Measurements from ENCODE around the gene CCDC51.
"Not testable (repeated sequence)": the region's sequence is repeated elsewhere in the genome, so short reads cannot be mapped to it uniquely, and the experiment has no call there.

The CCDC51 gene

GRCh38 chr3:48402907-48403306 lies 37.0 kb downstream of the CCDC51 start:
- Mint-ChIP-seq H3K36me3 (ENCODE audit: insufficient read depth) (no peaks in the 10 kb centered on the region), H3K4me3 (no peak overlapping the region), H3K27ac (ENCODE audit: low read depth) (no peak overlapping the region), H3K4me1 (no peaks in the 10 kb centered on the region), H3K9me3 (no peaks in the 10 kb centered on the region), H3K27me3 (peaks cover 10% of the 10 kb centered on the region)
- no peak for DNase-seq (ENCODE audit: low spot score in 2 of 2)
- no peak for ATAC-seq (replicated peaks; ENCODE audit: extremely low read depth, poor library complexity, severe bottlenecking)

- Mint-ChIP-seq H3K4me3 (no peak overlapping the region), H3K4me1 (no peaks in the 10 kb centered on the region), H3K36me3 (ENCODE audit: insufficient read depth) (no peaks in the 10 kb centered on the region), H3K9me3 (no peaks in the 10 kb centered on the region), H3K27ac (ENCODE audit: low read depth) (no peak overlapping the region), H3K27me3 (peaks cover 16% of the 10 kb centered on the region)
- DNase-seq (ENCODE audit: low spot score in 2 of 2) (no peak), ATAC-seq (replicated peaks; ENCODE audit: extremely low read depth, poor library complexity, severe bottlenecking) (no peak)
These were observed 37.6 kb downstream of the CCDC51 start for GRCh38 chr3:48402281-48402732.

GRCh38 chr3:48401434-48401901 lies 38.5 kb downstream of the CCDC51 start:
- H3K36me3 Mint-ChIP-seq (ENCODE audit: insufficient read depth); H3K27ac Mint-ChIP-seq (ENCODE audit: low read depth); H3K4me3 Mint-ChIP-seq; ATAC-seq (replicated peaks; ENCODE audit: extremely low read depth, poor library complexity, severe bottlenecking); H3K4me1 Mint-ChIP-seq; H3K9me3 Mint-ChIP-seq: not testable (repeated sequence)
- peak in 1 of 2 donors; percentile 11 for DNase-seq (ENCODE audit: low spot score in 2 of 2)
- H3K27me3 Mint-ChIP-seq, result peaks cover 20% of the 10 kb centered on the region

GRCh38 chr3:48400824-48401433 lies 39.0 kb downstream of the CCDC51 start:
- ATAC-seq (replicated peaks; ENCODE audit: extremely low read depth, poor library complexity, severe bottlenecking) (no peak), DNase-seq (ENCODE audit: low spot score in 2 of 2) (peak; percentile 45 to 51)
- H3K27me3 Mint-ChIP-seq, result peaks cover 24% of the 10 kb centered on the region
- no peak overlapping the region for H3K4me3 Mint-ChIP-seq
- H3K4me1 Mint-ChIP-seq, result no peaks in the 10 kb centered on the region
- H3K36me3 Mint-ChIP-seq (ENCODE audit: insufficient read depth), result no peaks in the 10 kb centered on the region
- H3K27ac Mint-ChIP-seq (ENCODE audit: low read depth), result no peak overlapping the region
- H3K9me3 Mint-ChIP-seq, result no peaks in the 10 kb centered on the region

GRCh38 chr3:48399387-48400172 lies 40.3 kb downstream of the CCDC51 start:
- Mint-ChIP-seq H3K36me3 (ENCODE audit: insufficient read depth) (no peaks in the 10 kb centered on the region), H3K4me3 (no peak overlapping the region), H3K27me3 (peaks cover 36% of the 10 kb centered on the region), H3K4me1 (no peaks in the 10 kb centered on the region), H3K27ac (ENCODE audit: low read depth) (no peak overlapping the region), H3K9me3 (no peaks in the 10 kb centered on the region)
- DNase-seq (ENCODE audit: low spot score in 2 of 2) (no peak), ATAC-seq (replicated peaks; ENCODE audit: extremely low read depth, poor library complexity, severe bottlenecking) (no peak)

- Mint-ChIP-seq H3K36me3 (ENCODE audit: insufficient read depth) (no peaks in the 10 kb centered on the region), H3K27me3 (peaks cover 40% of the 10 kb centered on the region)
- ATAC-seq (replicated peaks; ENCODE audit: extremely low read depth, poor library complexity, severe bottlenecking), result no peak
These were observed 41.1 kb downstream of the CCDC51 start for GRCh38 chr3:48398701-48399386.

GRCh38 chr3:48397767-48398681 lies 41.9 kb downstream of the CCDC51 start:
- H3K27me3 Mint-ChIP-seq, result peaks cover 46% of the 10 kb centered on the region
- H3K9me3 Mint-ChIP-seq, result no peaks in the 10 kb centered on the region
- H3K27ac Mint-ChIP-seq (ENCODE audit: low read depth), result no peak overlapping the region
- ATAC-seq (replicated peaks; ENCODE audit: extremely low read depth, poor library complexity, severe bottlenecking) (no peak), DNase-seq (ENCODE audit: low spot score in 2 of 2) (no peak)
- H3K36me3 Mint-ChIP-seq (ENCODE audit: insufficient read depth), result no peaks in the 10 kb centered on the region
- no peak overlapping the region for H3K4me3 Mint-ChIP-seq
- no peaks in the 10 kb centered on the region for H3K4me1 Mint-ChIP-seq

More at GRCh38 chr3:48398701-48399386, 41.1 kb downstream of the CCDC51 start:
- H3K9me3 Mint-ChIP-seq, result no peaks in the 10 kb centered on the region
- H3K4me1 Mint-ChIP-seq, result no peaks in the 10 kb centered on the region
- no peak overlapping the region for H3K27ac Mint-ChIP-seq (ENCODE audit: low read depth)
- DNase-seq (ENCODE audit: low spot score in 2 of 2), result no peak
- H3K4me3 Mint-ChIP-seq, result no peak overlapping the region

- Mint-ChIP-seq H3K27ac (ENCODE audit: low read depth) (no peak overlapping the region), H3K36me3 (ENCODE audit: insufficient read depth) (no peaks in the 10 kb centered on the region), H3K4me3 (no peak overlapping the region), H3K4me1 (no peaks in the 10 kb centered on the region), H3K9me3 (no peaks in the 10 kb centered on the region), H3K27me3 (peaks cover 57% of the 10 kb centered on the region)
- ATAC-seq (replicated peaks; ENCODE audit: extremely low read depth, poor library complexity, severe bottlenecking) (no peak), DNase-seq (ENCODE audit: low spot score in 2 of 2) (no peak)
These were observed 44.2 kb downstream of the CCDC51 start for GRCh38 chr3:48395714-48396113.

DNA sequence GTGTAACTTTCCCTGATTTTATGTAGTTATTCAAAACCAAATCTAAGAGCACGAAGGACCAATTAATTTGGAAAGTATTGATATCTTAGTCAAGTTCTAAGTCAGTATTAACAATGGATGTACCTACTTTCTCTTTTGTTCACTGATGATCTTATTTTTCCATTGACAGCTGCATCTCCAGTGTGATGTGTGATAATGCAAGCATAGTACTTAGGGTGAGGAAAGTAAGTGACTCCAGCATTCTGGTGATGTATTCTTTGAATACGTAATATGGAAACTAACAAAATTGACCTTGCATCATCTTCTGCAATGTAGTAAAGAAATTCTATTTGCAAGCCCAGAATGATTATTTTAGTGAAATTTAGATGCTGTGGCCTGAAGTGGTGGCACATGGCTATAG lies 45.5 kb downstream of the CCDC51 start:
- no peak for ATAC-seq (replicated peaks; ENCODE audit: extremely low read depth, poor library complexity, severe bottlenecking)
- Mint-ChIP-seq H3K27ac (ENCODE audit: low read depth) (no peak overlapping the region), H3K9me3 (no peaks in the 10 kb centered on the region), H3K27me3 (peaks cover 53% of the 10 kb centered on the region), H3K4me1 (no peaks in the 10 kb centered on the region), H3K4me3 (no peak overlapping the region), H3K36me3 (ENCODE audit: insufficient read depth) (no peaks in the 10 kb centered on the region)
- DNase-seq (ENCODE audit: low spot score in 2 of 2), result no peak

DNA sequence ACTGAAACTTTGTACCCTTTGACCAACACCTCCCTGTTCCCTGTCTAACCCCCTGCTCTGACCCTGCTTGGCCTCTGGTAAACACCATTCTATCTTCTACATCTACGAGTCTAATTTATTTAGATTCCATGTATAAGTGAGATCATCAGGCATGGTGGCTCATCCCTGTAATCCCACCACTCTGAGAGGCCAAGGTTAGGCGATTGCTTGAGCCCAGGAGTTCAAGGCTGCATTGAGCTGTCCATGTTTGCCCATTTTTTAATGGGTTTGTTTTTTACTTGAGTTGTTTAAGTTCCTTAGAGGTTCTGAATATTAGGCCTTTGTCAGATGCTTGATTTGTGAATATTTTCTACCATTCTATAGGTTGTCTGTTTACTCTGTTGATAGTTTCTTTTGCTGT lies 51.0 kb downstream of the CCDC51 start:
- no peak for ATAC-seq (replicated peaks; ENCODE audit: extremely low read depth, poor library complexity, severe bottlenecking)

GRCh38 chr3:48387634-48388033 lies 52.3 kb downstream of the CCDC51 start:
- DNase-seq (ENCODE audit: low spot score in 2 of 2), result no peak
- H3K27me3 Mint-ChIP-seq, result peaks cover 54% of the 10 kb centered on the region
- no peak overlapping the region for H3K4me3 Mint-ChIP-seq
- H3K4me1 Mint-ChIP-seq, result no peaks in the 10 kb centered on the region
- no peak overlapping the region for H3K27ac Mint-ChIP-seq (ENCODE audit: low read depth)
- H3K36me3 Mint-ChIP-seq (ENCODE audit: insufficient read depth), result no peaks in the 10 kb centered on the region
- ATAC-seq (replicated peaks; ENCODE audit: extremely low read depth, poor library complexity, severe bottlenecking), result no peak
- no peaks in the 10 kb centered on the region for H3K9me3 Mint-ChIP-seq

More for the DNA sequence above, 51.0 kb downstream of the CCDC51 start:
- no peak for DNase-seq (ENCODE audit: low spot score in 2 of 2)
- Mint-ChIP-seq H3K27ac (ENCODE audit: low read depth) (no peak overlapping the region), H3K27me3 (peaks cover 50% of the 10 kb centered on the region), H3K4me1 (no peaks in the 10 kb centered on the region), H3K9me3 (no peaks in the 10 kb centered on the region), H3K4me3 (no peak overlapping the region), H3K36me3 (ENCODE audit: insufficient read depth) (no peaks in the 10 kb centered on the region)

Data from central memory CD8-positive, alpha-beta T cell (primary cell).